GM23248 (cell line): ENCODE measurements around the gene UBAC2.

Source experiments
- EZH2 ChIP-seq: fragments of 200-600 bp; sonication (generic); IDR thresholded peaks from 2 replicates; pipeline ENCODE4 v1.6.1; 2018; ENCODE audit warnings: antibody characterized with exemption, mild to moderate bottlenecking; ENCODE audit not compliant: insufficient read depth, poor library complexity, severe bottlenecking
- EZH2phosphoT487 ChIP-seq: fragments of 200-600 bp; sonication (generic); IDR thresholded peaks from 2 replicates; pipeline ENCODE4 v1.6.1; 2018; ENCODE audit warnings: antibody characterized with exemption, moderate library complexity, mild to moderate bottlenecking, low read depth; ENCODE audit not compliant: insufficient read depth

GRCh38 chr13:99260216-99260615, 59.6 kb downstream of the UBAC2 start:
- no peak for TF ChIP-seq EZH2
- no peak for TF ChIP-seq EZH2phosphoT487
